GM10248 (cell line): ENCODE data around the gene PRDM16.

ENCODE experiments used
- CTCF ChIA-PET: fragments of 300-600 bp; sonication (Branson Sonifier 250); formaldehyde crosslinking; extraction: SDS; loops from one replicate; lab custom pipeline; 2021; ENCODE audit warnings: antibody characterized with exemption; lab: Yijun Ruan, JAX
- POLR2A ChIA-PET: fragments of 350-650 bp; sonication (Branson Sonifier 250); formaldehyde crosslinking; extraction: SDS; loops from one replicate; lab custom pipeline; 2020; ENCODE audit warnings: antibody characterized with exemption; lab: Yijun Ruan, JAX
- DNase-seq: peaks from one replicate; pipeline ENCODE4 v3.0.0; 2012; ENCODE audit errors: extremely low spot score
- TF ChIP-seq, protein P1 (sequence below): IDR thresholded peaks from 2 replicates; pipeline ENCODE4 v1.5.1; 2012; ENCODE audit warnings: mild to moderate bottlenecking, low read depth; ENCODE audit errors: extremely low read depth, missing control alignments, control extremely low read depth

PRDM16 gene

GRCh38 chr1:3022976-3023375, 46.0 kb upstream of the PRDM16 start:
- ChIA-PET CTCF (no interaction called here), POLR2A (no interaction called here)
- no peak for DNase-seq
- TF ChIP-seq, protein P1, sequence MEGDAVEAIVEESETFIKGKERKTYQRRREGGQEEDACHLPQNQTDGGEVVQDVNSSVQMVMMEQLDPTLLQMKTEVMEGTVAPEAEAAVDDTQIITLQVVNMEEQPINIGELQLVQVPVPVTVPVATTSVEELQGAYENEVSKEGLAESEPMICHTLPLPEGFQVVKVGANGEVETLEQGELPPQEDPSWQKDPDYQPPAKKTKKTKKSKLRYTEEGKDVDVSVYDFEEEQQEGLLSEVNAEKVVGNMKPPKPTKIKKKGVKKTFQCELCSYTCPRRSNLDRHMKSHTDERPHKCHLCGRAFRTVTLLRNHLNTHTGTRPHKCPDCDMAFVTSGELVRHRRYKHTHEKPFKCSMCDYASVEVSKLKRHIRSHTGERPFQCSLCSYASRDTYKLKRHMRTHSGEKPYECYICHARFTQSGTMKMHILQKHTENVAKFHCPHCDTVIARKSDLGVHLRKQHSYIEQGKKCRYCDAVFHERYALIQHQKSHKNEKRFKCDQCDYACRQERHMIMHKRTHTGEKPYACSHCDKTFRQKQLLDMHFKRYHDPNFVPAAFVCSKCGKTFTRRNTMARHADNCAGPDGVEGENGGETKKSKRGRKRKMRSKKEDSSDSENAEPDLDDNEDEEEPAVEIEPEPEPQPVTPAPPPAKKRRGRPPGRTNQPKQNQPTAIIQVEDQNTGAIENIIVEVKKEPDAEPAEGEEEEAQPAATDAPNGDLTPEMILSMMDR = no peak

- ChIA-PET CTCF (no interaction called here), POLR2A (no interaction called here)
- no peak for DNase-seq
- TF ChIP-seq, protein P1 = no peak
These were observed 45.0 kb upstream of the PRDM16 start for GRCh38 chr1:3024019-3024418.

GRCh38 chr1:3024588-3024987, 44.4 kb upstream of the PRDM16 start:
- TF ChIP-seq, protein P1 = no peak
- ChIA-PET CTCF (no interaction called here), POLR2A (no interaction called here)
- DNase-seq = no peak

DNA sequence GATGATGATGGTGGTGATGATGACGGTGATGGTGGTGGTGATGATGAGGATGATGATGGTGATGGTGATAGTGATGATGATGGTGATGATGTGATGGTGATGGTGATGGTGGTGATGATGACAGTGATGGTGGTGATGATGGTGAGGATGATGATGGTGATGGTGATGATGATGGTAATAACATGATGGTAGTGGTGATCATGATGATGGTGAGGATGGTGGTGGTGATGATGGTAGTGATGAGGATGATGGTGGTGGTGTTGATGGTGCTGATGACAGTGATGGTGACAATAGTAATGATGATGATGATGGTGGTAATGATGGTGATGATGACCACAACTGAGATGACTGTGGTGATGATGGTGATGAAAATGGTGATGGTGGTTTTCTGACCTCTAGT, 42.9 kb upstream of the PRDM16 start:
- no peak for DNase-seq
- ChIA-PET POLR2A (no interaction called here), CTCF (no interaction called here)
- TF ChIP-seq, protein P1 = no peak

GRCh38 chr1:3026581-3027391, 42.2 kb upstream of the PRDM16 start:
- no peak for DNase-seq
- POLR2A ChIA-PET = no interaction called here
- CTCF ChIA-PET = no interaction called here
- TF ChIP-seq, protein P1 = no peak

DNA sequence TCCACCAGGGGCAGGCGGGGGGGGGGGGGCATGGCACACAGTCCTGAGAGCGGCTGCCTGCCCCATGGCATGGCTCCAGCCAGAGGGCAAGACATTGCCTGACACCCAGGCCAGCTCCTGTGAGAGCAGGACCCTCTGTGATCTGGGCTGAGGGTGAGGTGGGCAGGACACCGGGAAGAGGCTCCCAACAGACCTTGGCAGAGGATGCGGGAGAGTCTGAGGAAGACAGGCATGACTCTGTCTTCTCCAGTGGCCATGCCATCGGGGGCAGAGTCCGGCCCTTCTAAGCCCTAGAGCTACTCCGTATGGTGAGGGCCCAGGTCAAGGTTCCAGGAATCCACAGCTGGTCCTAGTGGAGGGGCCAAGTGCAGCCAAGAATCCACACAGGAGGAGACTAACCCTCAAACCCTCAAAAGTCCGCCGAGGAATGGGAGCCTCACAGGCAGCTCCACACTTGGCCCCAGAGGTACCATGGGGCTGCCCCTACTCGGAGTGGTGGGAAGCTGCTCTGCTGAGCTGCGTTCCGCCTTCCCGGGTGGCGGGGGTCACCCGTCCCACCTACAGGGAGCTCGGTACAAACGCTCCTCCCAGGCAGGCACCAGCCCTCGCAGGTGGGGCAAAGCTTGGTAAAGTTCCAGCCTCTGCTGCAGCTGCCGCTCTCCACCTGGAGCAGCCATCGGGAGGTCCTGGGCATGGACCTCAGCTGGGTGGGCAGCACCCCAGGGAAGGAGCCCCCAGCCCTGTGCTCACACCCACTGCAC, 41.2 kb upstream of the PRDM16 start:
- ChIA-PET POLR2A (no interaction called here), CTCF (no interaction called here)
- TF ChIP-seq, protein P1 = no peak
- no peak for DNase-seq
